HEK293T (cell line): Measurements from ENCODE around the gene PRDX2.

Experiments
- BHLHE40 ChIP-seq: fragments of 450-650 bp; IDR thresholded peaks from 2 replicates; pipeline ENCODE4 v1.6.1; 2016; ENCODE audit warnings: mild to moderate bottlenecking, moderate library complexity, borderline replicate concordance
- ELF4 ChIP-seq: fragments of 450-650 bp; IDR thresholded peaks from 2 replicates; pipeline ENCODE4 v1.6.1; 2017; ENCODE audit warnings: antibody characterized with exemption
- FOXA1 ChIP-seq: fragments of 450-650 bp; IDR thresholded peaks from 2 replicates; pipeline ENCODE4 v1.6.1; 2016; ENCODE audit warnings: mild to moderate bottlenecking
- FOXK2 ChIP-seq: fragments of 450-650 bp; IDR thresholded peaks from 2 replicates; pipeline ENCODE4 v1.6.1; 2016; ENCODE audit warnings: mild to moderate bottlenecking
- HDGF ChIP-seq: fragments of 450-650 bp; IDR thresholded peaks from 2 replicates; pipeline ENCODE4 v1.6.1; 2017; ENCODE audit warnings: antibody characterized with exemption, borderline replicate concordance
- L3MBTL2 ChIP-seq: fragments of 450-650 bp; conservative IDR thresholded peaks from 2 replicates; pipeline ENCODE4 v1.6.1; 2016; ENCODE audit warnings: mild to moderate bottlenecking
- LEF1 ChIP-seq: fragments of 450-650 bp; IDR thresholded peaks from 2 replicates; pipeline ENCODE4 v1.6.1; 2017; ENCODE audit warnings: mild to moderate bottlenecking, borderline replicate concordance
- NFRKB ChIP-seq: fragments of 450-650 bp; IDR thresholded peaks from 2 replicates; pipeline ENCODE4 v1.6.1; 2016; ENCODE audit warnings: mild to moderate bottlenecking, moderate library complexity
- PKNOX1 ChIP-seq: fragments of 450-650 bp; IDR thresholded peaks from 2 replicates; pipeline ENCODE4 v1.6.1; 2016
- SP1 ChIP-seq: fragments of 450-650 bp; IDR thresholded peaks from 2 replicates; pipeline ENCODE4 v1.6.1; 2017
- SUZ12 ChIP-seq: fragments of 450-650 bp; IDR thresholded peaks from 2 replicates; pipeline ENCODE4 v1.6.1; 2016; ENCODE audit warnings: mild to moderate bottlenecking
- TARDBP ChIP-seq: fragments of 450-650 bp; IDR thresholded peaks from 2 replicates; pipeline ENCODE4 v1.6.1; 2016
- ZNF384 ChIP-seq: fragments of 450-650 bp; IDR thresholded peaks from 2 replicates; pipeline ENCODE4 v1.6.1; 2016

- no peak for TF ChIP-seq ZNF384
- TF ChIP-seq LEF1: no peak
- no peak for TF ChIP-seq HDGF
- no peak for TF ChIP-seq SP1
- TF ChIP-seq BHLHE40: no peak
- no peak for TF ChIP-seq PKNOX1
- TF ChIP-seq ELF4: no peak
- TF ChIP-seq SUZ12: no peak
- TF ChIP-seq TARDBP: no peak
- no peak; the same call in none of the 2 replicates for TF ChIP-seq L3MBTL2
- no peak for TF ChIP-seq FOXA1
- no peak for TF ChIP-seq NFRKB
- TF ChIP-seq FOXK2: no peak
Observed at GRCh38 chr19:12792853-12793289, 8.7 kb downstream of the PRDX2 start.
